WTC11 (cell line): ENCODE results near the gene PDZD8. TPM values are rescaled to one million over a fixed set of nuclear protein-coding genes. Genes with fewer than 3 reads are reported as not detected.

Experiments
- ATAC-seq: fragments of 200-7000 bp; cut with Tn5 transposase; 2 replicates; pipeline ENCODE4 v1.10.0; 2021; ENCODE audit warnings: mild to moderate bottlenecking, moderate library complexity
- CTCF ChIA-PET: fragments of 300-600 bp; sonication (Branson Sonifier 250); formaldehyde crosslinking; loops from one replicate; lab custom pipeline; 2021; ENCODE audit warnings: antibody characterized with exemption; lab: Charles Lee
- POLR2A ChIA-PET: fragments of 350-600 bp; sonication (Branson Sonifier 250); formaldehyde crosslinking; loops from one replicate; lab custom pipeline; 2021; ENCODE audit warnings: antibody characterized with exemption; lab: Charles Lee
- DNase-seq: peaks from one replicate; pipeline ENCODE4 v3.0.0; 2021; ENCODE audit warnings: low spot score
- H3K27ac Mint-ChIP-seq: 2 replicates; pipeline ENCODE4 v1.8.0; 2021; ENCODE audit warnings: mixed read lengths
- H3K27me3 Mint-ChIP-seq: 2 replicates; pipeline ENCODE4 v1.8.0; 2021; ENCODE audit warnings: low read depth, mild to moderate bottlenecking, moderate library complexity, mixed read lengths
- H3K36me3 Mint-ChIP-seq: 2 replicates; pipeline ENCODE4 v1.8.0; 2021; ENCODE audit warnings: mixed read lengths
- H3K4me1 Mint-ChIP-seq: 2 replicates; pipeline ENCODE4 v1.8.0; 2022; ENCODE audit warnings: mixed read lengths
- H3K4me3 Mint-ChIP-seq: 2 replicates; pipeline ENCODE4 v1.8.0; 2021; ENCODE audit warnings: mild to moderate bottlenecking, moderate library complexity, mixed read lengths
- H3K9me3 Mint-ChIP-seq: 2 replicates; pipeline ENCODE4 v1.8.0; 2021; ENCODE audit warnings: mixed read lengths
- ELF4 ChIP-seq: sonication (generic); formaldehyde crosslinking; IDR thresholded peaks from 2 replicates; pipeline ENCODE4 v1.8.1; 2022; ENCODE audit warnings: low read depth, mild to moderate bottlenecking, moderate library complexity, missing genetic modification reagents
- FOXK1 ChIP-seq: sonication (generic); formaldehyde crosslinking; IDR thresholded peaks from 2 replicates; pipeline ENCODE4 v1.8.0; 2022; ENCODE audit warnings: mild to moderate bottlenecking, moderate library complexity, missing genetic modification reagents
- GABPB1 ChIP-seq: sonication (generic); formaldehyde crosslinking; IDR thresholded peaks from 2 replicates; pipeline ENCODE4 v1.8.1; 2023; ENCODE audit warnings: mild to moderate bottlenecking, missing genetic modification reagents
- IRF2 ChIP-seq: sonication (generic); formaldehyde crosslinking; IDR thresholded peaks from 2 replicates; pipeline ENCODE4 v1.8.0; 2022; ENCODE audit warnings: low read depth, missing genetic modification reagents, borderline replicate concordance
- JUN ChIP-seq: sonication (generic); formaldehyde crosslinking; IDR thresholded peaks from 2 replicates; pipeline ENCODE4 v1.8.0; 2023; ENCODE audit warnings: mild to moderate bottlenecking, missing genetic modification reagents
- MYBL2 ChIP-seq: sonication (generic); formaldehyde crosslinking; IDR thresholded peaks from 2 replicates; pipeline ENCODE4 v1.8.1; 2023; ENCODE audit warnings: mild to moderate bottlenecking, moderate library complexity, missing genetic modification reagents
- RORB ChIP-seq: fragments of 250-450 bp; sonication (Bioruptor Pico); IDR thresholded peaks from 2 replicates; pipeline ENCODE4 v1.9.0; 2021; ENCODE audit warnings: mild to moderate bottlenecking
- SP1 ChIP-seq: sonication (generic); formaldehyde crosslinking; conservative IDR thresholded peaks from 2 replicates; pipeline ENCODE4 v1.8.1; 2022; ENCODE audit warnings: missing genetic modification reagents
- TEAD1 ChIP-seq: sonication (generic); formaldehyde crosslinking; IDR thresholded peaks from 2 replicates; pipeline ENCODE4 v1.8.0; 2022; ENCODE audit warnings: mild to moderate bottlenecking, missing genetic modification reagents
- TEAD4 ChIP-seq: sonication (generic); formaldehyde crosslinking; IDR thresholded peaks from 2 replicates; pipeline ENCODE4 v1.8.0; 2022; ENCODE audit warnings: mild to moderate bottlenecking, missing genetic modification reagents
- ZBTB21 ChIP-seq: sonication (generic); formaldehyde crosslinking; IDR thresholded peaks from 2 replicates; pipeline ENCODE4 v1.8.1; 2023; ENCODE audit warnings: mild to moderate bottlenecking, missing genetic modification reagents, borderline replicate concordance
- ZBTB43 ChIP-seq: sonication (generic); formaldehyde crosslinking; IDR thresholded peaks from 2 replicates; pipeline ENCODE4 v1.8.1; 2023; ENCODE audit warnings: mild to moderate bottlenecking, missing genetic modification reagents
- ZMAT4 ChIP-seq: fragments of 250-450 bp; sonication (Bioruptor Pico); IDR thresholded peaks from 2 replicates; pipeline ENCODE4 v1.9.0; 2021; ENCODE audit warnings: mild to moderate bottlenecking
- ZNF121 ChIP-seq: sonication (generic); formaldehyde crosslinking; IDR thresholded peaks from 2 replicates; pipeline ENCODE4 v1.8.0; 2023; ENCODE audit warnings: missing genetic modification reagents
- ZNF138 ChIP-seq: sonication (generic); formaldehyde crosslinking; conservative IDR thresholded peaks from 2 replicates; pipeline ENCODE4 v1.8.1; 2022; ENCODE audit warnings: mild to moderate bottlenecking, moderate library complexity, missing genetic modification reagents
- ZNF219 ChIP-seq: sonication (generic); formaldehyde crosslinking; IDR thresholded peaks from 2 replicates; pipeline ENCODE4 v1.8.0; 2023; ENCODE audit warnings: missing genetic modification reagents, mild to moderate bottlenecking, borderline replicate concordance
- ZNF232 ChIP-seq: sonication (generic); formaldehyde crosslinking; IDR thresholded peaks from 2 replicates; pipeline ENCODE4 v1.8.0; 2022; ENCODE audit warnings: mild to moderate bottlenecking, missing genetic modification reagents
- ZNF423 ChIP-seq: fragments of 250-450 bp; sonication (Bioruptor Pico); IDR thresholded peaks from 2 replicates; pipeline ENCODE4 v2.1.2; 2022; ENCODE audit warnings: mild to moderate bottlenecking, moderate library complexity
- ZNF512 ChIP-seq: sonication (generic); formaldehyde crosslinking; IDR thresholded peaks from 2 replicates; pipeline ENCODE4 v1.8.1; 2022; ENCODE audit warnings: missing genetic modification reagents, borderline replicate concordance
- total RNA-seq: library from RNA; stranded (reverse); gene quantifications from 3 replicates; pipeline ENCODE4 v1.2.3, GENCODE V29; 2021
- TF ChIP-seq, protein P1 (sequence below): sonication (generic); formaldehyde crosslinking; IDR thresholded peaks from 2 replicates; pipeline ENCODE4 v1.8.1; 2023; ENCODE audit warnings: mild to moderate bottlenecking, moderate library complexity, missing genetic modification reagents
- TF ChIP-seq, protein P2 (sequence below): sonication (generic); formaldehyde crosslinking; IDR thresholded peaks from 2 replicates; pipeline ENCODE4 v1.8.0; 2022; ENCODE audit warnings: mild to moderate bottlenecking, missing genetic modification reagents
- TF ChIP-seq, protein P3 (sequence below): sonication (generic); formaldehyde crosslinking; IDR thresholded peaks from 2 replicates; pipeline ENCODE4 v1.8.1; 2022; ENCODE audit warnings: low read depth, missing genetic modification reagents, borderline replicate concordance
- TF ChIP-seq, protein P4 (sequence below): sonication (generic); formaldehyde crosslinking; conservative IDR thresholded peaks from 2 replicates; pipeline ENCODE4 v1.8.1; 2023; ENCODE audit warnings: mild to moderate bottlenecking, low read depth, missing genetic modification reagents, moderate library complexity
- TF ChIP-seq, protein P5 (sequence below): sonication (generic); formaldehyde crosslinking; IDR thresholded peaks from 2 replicates; pipeline ENCODE4 v1.8.0; 2022; ENCODE audit warnings: mild to moderate bottlenecking, missing genetic modification reagents

PDZD8 gene
- total RNA-seq, 1 experiment from 2014 or later, result 52.7 TPM

- ChIA-PET CTCF (interaction anchor here (0.8 to 1.8 kb wide), 2 partner anchors 82 to 91 kb away, joined by 3 to 4 read pairs; no protein-coding TSS in a partner anchor), POLR2A (no interaction called here)
- ATAC-seq (no peak), DNase-seq (no peak)
- H3K9me3 Mint-ChIP-seq, result no peaks in the 10 kb centered on the region
- H3K36me3 Mint-ChIP-seq, result no peaks in the 10 kb centered on the region
- H3K4me3 Mint-ChIP-seq, result no peak overlapping the region
- no peak for TF ChIP-seq SP1 (CRISPR knock-in tag)
- TF ChIP-seq GABPB1, result no peak
- no peak for TF ChIP-seq JUN (CRISPR knock-in tag)
- no peak for TF ChIP-seq RORB (CRISPR knock-in tag)
- TF ChIP-seq ZNF138, result no peak
- no peak for TF ChIP-seq ZNF232 (CRISPR knock-in tag)
- no peak for TF ChIP-seq IRF2 (CRISPR knock-in tag)
- TF ChIP-seq, protein P1, sequence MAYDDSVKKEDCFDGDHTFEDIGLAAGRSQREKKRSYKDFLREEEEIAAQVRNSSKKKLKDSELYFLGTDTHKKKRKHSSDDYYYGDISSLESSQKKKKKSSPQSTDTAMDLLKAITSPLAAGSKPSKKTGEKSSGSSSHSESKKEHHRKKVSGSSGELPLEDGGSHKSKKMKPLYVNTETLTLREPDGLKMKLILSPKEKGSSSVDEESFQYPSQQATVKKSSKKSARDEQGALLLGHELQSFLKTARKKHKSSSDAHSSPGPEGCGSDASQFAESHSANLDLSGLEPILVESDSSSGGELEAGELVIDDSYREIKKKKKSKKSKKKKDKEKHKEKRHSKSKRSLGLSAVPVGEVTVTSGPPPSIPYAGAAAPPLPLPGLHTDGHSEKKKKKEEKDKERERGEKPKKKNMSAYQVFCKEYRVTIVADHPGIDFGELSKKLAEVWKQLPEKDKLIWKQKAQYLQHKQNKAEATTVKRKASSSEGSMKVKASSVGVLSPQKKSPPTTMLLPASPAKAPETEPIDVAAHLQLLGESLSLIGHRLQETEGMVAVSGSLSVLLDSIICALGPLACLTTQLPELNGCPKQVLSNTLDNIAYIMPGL (CRISPR knock-in tag), result no peak
- TF ChIP-seq, protein P2, sequence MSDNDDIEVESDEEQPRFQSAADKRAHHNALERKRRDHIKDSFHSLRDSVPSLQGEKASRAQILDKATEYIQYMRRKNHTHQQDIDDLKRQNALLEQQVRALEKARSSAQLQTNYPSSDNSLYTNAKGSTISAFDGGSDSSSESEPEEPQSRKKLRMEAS, result no peak
- TF ChIP-seq, protein P3, sequence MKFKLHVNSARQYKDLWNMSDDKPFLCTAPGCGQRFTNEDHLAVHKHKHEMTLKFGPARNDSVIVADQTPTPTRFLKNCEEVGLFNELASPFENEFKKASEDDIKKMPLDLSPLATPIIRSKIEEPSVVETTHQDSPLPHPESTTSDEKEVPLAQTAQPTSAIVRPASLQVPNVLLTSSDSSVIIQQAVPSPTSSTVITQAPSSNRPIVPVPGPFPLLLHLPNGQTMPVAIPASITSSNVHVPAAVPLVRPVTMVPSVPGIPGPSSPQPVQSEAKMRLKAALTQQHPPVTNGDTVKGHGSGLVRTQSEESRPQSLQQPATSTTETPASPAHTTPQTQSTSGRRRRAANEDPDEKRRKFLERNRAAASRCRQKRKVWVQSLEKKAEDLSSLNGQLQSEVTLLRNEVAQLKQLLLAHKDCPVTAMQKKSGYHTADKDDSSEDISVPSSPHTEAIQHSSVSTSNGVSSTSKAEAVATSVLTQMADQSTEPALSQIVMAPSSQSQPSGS (CRISPR knock-in tag), result no peak
- H3K27me3 Mint-ChIP-seq, result no peaks in the 10 kb centered on the region
- 0 out of 2 replicates have a peak overlapping the region, but pooled peaks have one; percentile 9 for H3K27ac Mint-ChIP-seq
- H3K4me1 Mint-ChIP-seq, result peaks cover 46% of the 10 kb centered on the region
These were observed 14.1 kb downstream of the PDZD8 start for GRCh38 chr10:117360994-117361667.

- ChIA-PET CTCF (interaction anchor here (1.8 kb wide), 1 partner anchor 83 kb away, joined by 4 read pairs; no protein-coding TSS in a partner anchor), POLR2A (interaction anchor here (0.6 kb wide), 1 partner anchor 45 kb away, joined by 3 read pairs; no protein-coding TSS in a partner anchor)
- no peak for DNase-seq
- H3K9me3 Mint-ChIP-seq, result no peaks in the 10 kb centered on the region
- H3K27ac Mint-ChIP-seq, result no peak overlapping the region
- H3K4me3 Mint-ChIP-seq, result no peak overlapping the region
- no peaks in the 10 kb centered on the region for H3K27me3 Mint-ChIP-seq
- H3K4me1 Mint-ChIP-seq, result peaks cover 44% of the 10 kb centered on the region
- ATAC-seq, result no peak
- H3K36me3 Mint-ChIP-seq, result no peaks in the 10 kb centered on the region
- TF ChIP-seq IRF2 (CRISPR knock-in tag) (no peak), ZBTB21 (CRISPR knock-in tag) (no peak), TEAD1 (CRISPR knock-in tag) (no peak), TEAD4 (no peak), ZBTB43 (CRISPR knock-in tag) (no peak), MYBL2 (CRISPR knock-in tag) (no peak), ELF4 (CRISPR knock-in tag) (no peak), ZNF423 (CRISPR knock-in tag) (no peak), ZNF512 (CRISPR knock-in tag) (no peak), ZNF219 (CRISPR knock-in tag) (no peak), ZMAT4 (CRISPR knock-in tag) (no peak), ZNF121 (no peak), FOXK1 (no peak)
- TF ChIP-seq, protein P4, sequence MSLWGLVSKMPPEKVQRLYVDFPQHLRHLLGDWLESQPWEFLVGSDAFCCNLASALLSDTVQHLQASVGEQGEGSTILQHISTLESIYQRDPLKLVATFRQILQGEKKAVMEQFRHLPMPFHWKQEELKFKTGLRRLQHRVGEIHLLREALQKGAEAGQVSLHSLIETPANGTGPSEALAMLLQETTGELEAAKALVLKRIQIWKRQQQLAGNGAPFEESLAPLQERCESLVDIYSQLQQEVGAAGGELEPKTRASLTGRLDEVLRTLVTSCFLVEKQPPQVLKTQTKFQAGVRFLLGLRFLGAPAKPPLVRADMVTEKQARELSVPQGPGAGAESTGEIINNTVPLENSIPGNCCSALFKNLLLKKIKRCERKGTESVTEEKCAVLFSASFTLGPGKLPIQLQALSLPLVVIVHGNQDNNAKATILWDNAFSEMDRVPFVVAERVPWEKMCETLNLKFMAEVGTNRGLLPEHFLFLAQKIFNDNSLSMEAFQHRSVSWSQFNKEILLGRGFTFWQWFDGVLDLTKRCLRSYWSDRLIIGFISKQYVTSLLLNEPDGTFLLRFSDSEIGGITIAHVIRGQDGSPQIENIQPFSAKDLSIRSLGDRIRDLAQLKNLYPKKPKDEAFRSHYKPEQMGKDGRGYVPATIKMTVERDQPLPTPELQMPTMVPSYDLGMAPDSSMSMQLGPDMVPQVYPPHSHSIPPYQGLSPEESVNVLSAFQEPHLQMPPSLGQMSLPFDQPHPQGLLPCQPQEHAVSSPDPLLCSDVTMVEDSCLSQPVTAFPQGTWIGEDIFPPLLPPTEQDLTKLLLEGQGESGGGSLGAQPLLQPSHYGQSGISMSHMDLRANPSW (CRISPR knock-in tag), result no peak
- TF ChIP-seq, protein P5, sequence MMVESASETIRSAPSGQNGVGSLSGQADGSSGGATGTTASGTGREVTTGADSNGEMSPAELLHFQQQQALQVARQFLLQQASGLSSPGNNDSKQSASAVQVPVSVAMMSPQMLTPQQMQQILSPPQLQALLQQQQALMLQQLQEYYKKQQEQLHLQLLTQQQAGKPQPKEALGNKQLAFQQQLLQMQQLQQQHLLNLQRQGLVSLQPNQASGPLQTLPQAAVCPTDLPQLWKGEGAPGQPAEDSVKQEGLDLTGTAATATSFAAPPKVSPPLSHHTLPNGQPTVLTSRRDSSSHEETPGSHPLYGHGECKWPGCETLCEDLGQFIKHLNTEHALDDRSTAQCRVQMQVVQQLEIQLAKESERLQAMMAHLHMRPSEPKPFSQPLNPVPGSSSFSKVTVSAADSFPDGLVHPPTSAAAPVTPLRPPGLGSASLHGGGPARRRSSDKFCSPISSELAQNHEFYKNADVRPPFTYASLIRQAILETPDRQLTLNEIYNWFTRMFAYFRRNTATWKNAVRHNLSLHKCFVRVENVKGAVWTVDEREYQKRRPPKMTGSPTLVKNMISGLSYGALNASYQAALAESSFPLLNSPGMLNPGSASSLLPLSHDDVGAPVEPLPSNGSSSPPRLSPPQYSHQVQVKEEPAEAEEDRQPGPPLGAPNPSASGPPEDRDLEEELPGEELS (CRISPR knock-in tag), result no peak
These were observed 15.2 kb downstream of the PDZD8 start for GRCh38 chr10:117360016-117360415.
